ENCODE results near the gene PGAP1. TPM values are rescaled to one million over a fixed set of nuclear protein-coding genes. Genes with fewer than 3 reads are reported as not detected.

PGAP1 gene
- total and polyA plus RNA-seq, 7 experiments from 2014 or later = 1.6 to 48.4 (median 6.4) TPM

GRCh38 chr2:196941398-196942078 is 15.0 kb upstream of the PGAP1 start:
- ChIA-PET POLR2A (no interaction called here), CTCF (no interaction called here)
- no peak overlapping the region for H3K27ac Mint-ChIP-seq
- H3K36me3 Mint-ChIP-seq = peaks cover 0 to 7% (median 0%) of the 10 kb centered on the region in 5 donors
- Histone ChIP-seq H3K9me3 (ENCODE audit: control insufficient read depth in 2 of 3, low read length in 3 of 3) (no peaks in the 10 kb centered on the region), H3K27me3 (ENCODE audit: control insufficient read depth in 2 of 2, insufficient read depth in 2 of 2, low read length in 2 of 2) (no peaks in the 10 kb centered on the region), H3K4me3 (ENCODE audit: low read length) (no peak overlapping the region), H3K27ac (ENCODE audit: low read depth, low read length) (no peak overlapping the region), H3K36me3 (ENCODE audit: control insufficient read depth in 2 of 3, insufficient read depth in 3 of 3, low read length in 3 of 3) (no peaks in the 10 kb centered on the region), H3K4me1 (ENCODE audit: control insufficient read depth in 2 of 2, insufficient read depth in 2 of 2, low read length in 2 of 2) (no peaks in the 10 kb centered on the region)
- no peak for DNase-seq
- H3K4me3 Mint-ChIP-seq = no peak overlapping the region
- H3K27me3 Mint-ChIP-seq = peaks cover 0 to 9% (median 0%) of the 10 kb centered on the region in 5 donors
- intact Hi-C loops (cut with micrococcal nuclease) = no loop called here
- peaks cover 0 to 12% (median 0%) of the 10 kb centered on the region in 7 donors for H3K4me1 Mint-ChIP-seq
- ATAC-seq = no peak
- no peaks in the 10 kb centered on the region for H3K9me3 Mint-ChIP-seq

GRCh38 chr2:196939371-196939770 is 12.9 kb upstream of the PGAP1 start:
- Mint-ChIP-seq H3K27ac (no peak overlapping the region), H3K4me3 (no peak overlapping the region), H3K36me3 (peaks cover 0 to 1% (median 0%) of the 10 kb centered on the region in 5 donors), H3K4me1 (peaks cover 0 to 13% (median 0%) of the 10 kb centered on the region in 7 donors), H3K9me3 (no peaks in the 10 kb centered on the region), H3K27me3 (peaks cover 0 to 4% (median 0%) of the 10 kb centered on the region in 5 donors)
- CTCF ChIA-PET = no interaction called here
- Histone ChIP-seq H3K4me3 (ENCODE audit: low read length) (no peak overlapping the region), H3K36me3 (ENCODE audit: control insufficient read depth in 2 of 3, insufficient read depth in 3 of 3, low read length in 3 of 3) (no peaks in the 10 kb centered on the region), H3K4me1 (ENCODE audit: control insufficient read depth in 2 of 2, insufficient read depth in 2 of 2, low read length in 2 of 2) (no peaks in the 10 kb centered on the region), H3K27ac (ENCODE audit: low read depth, low read length) (no peak overlapping the region), H3K27me3 (ENCODE audit: control insufficient read depth in 2 of 2, insufficient read depth in 2 of 2, low read length in 2 of 2) (no peaks in the 10 kb centered on the region), H3K9me3 (ENCODE audit: control insufficient read depth in 2 of 3, low read length in 3 of 3) (no peaks in the 10 kb centered on the region)
- POLR2A ChIA-PET = interaction anchor here (0.6 kb wide), 1 partner anchor 373 kb away, joined by 3 read pairs; no protein-coding TSS in a partner anchor
- intact Hi-C loops (cut with micrococcal nuclease) = no loop called here
- ATAC-seq (no peak), DNase-seq (no peak)

- Histone ChIP-seq H3K4me1 (ENCODE audit: control insufficient read depth in 2 of 2, insufficient read depth in 2 of 2, low read length in 2 of 2) (peaks cover 0 to 8% of the 10 kb centered on the region in 2 donors), H3K4me3 (ENCODE audit: low read length) (no peak overlapping the region), H3K27ac (ENCODE audit: low read depth, low read length) (no peak overlapping the region), H3K36me3 (ENCODE audit: control insufficient read depth in 2 of 3, insufficient read depth in 3 of 3, low read length in 3 of 3) (no peaks in the 10 kb centered on the region), H3K27me3 (ENCODE audit: control insufficient read depth in 2 of 2, insufficient read depth in 2 of 2, low read length in 2 of 2) (no peaks in the 10 kb centered on the region), H3K9me3 (ENCODE audit: control insufficient read depth in 2 of 3, low read length in 3 of 3) (no peaks in the 10 kb centered on the region)
- H3K4me3 Mint-ChIP-seq = no peak overlapping the region
- no peaks in the 10 kb centered on the region for H3K27me3 Mint-ChIP-seq
- POLR2A ChIA-PET = interaction anchor here (2.0 kb wide), 1 partner anchor 9 kb away, joined by 5 read pairs; no protein-coding TSS in a partner anchor
- no peaks in the 10 kb centered on the region for H3K9me3 Mint-ChIP-seq
- CTCF ChIA-PET = interaction anchor here (0.5 kb wide), 1 partner anchor 8 kb away, joined by 4 read pairs; no protein-coding TSS in a partner anchor
- intact Hi-C loops (cut with micrococcal nuclease) = loop anchor here in 1 of 2 donors (1.0 kb wide), 1 partner anchor 8 kb away; no protein-coding TSS in a partner anchor
- peaks cover 0 to 10% (median 0%) of the 10 kb centered on the region in 7 donors for H3K4me1 Mint-ChIP-seq
- peak; percentile 48 for ATAC-seq
- H3K36me3 Mint-ChIP-seq = no peaks in the 10 kb centered on the region
- DNase-seq = peak in 2 of 9 donors; percentile 6 to 10
- no peak overlapping the region for H3K27ac Mint-ChIP-seq
These were observed 8.9 kb upstream of the PGAP1 start for GRCh38 chr2:196935432-196935831.

- H3K9me3 ChIP-seq (ENCODE audit: control insufficient read depth in 2 of 3, low read length in 3 of 3) = no peaks in the 10 kb centered on the region
- H3K27ac ChIP-seq (ENCODE audit: low read depth, low read length) = no peak overlapping the region
- H3K4me1 ChIP-seq (ENCODE audit: control insufficient read depth in 2 of 2, insufficient read depth in 2 of 2, low read length in 2 of 2) = peaks cover 0 to 8% of the 10 kb centered on the region in 2 donors
- no peak overlapping the region for H3K4me3 Mint-ChIP-seq
- H3K27me3 ChIP-seq (ENCODE audit: control insufficient read depth in 2 of 2, insufficient read depth in 2 of 2, low read length in 2 of 2) = no peaks in the 10 kb centered on the region
- ATAC-seq (no peak), DNase-seq (no peak)
- CTCF ChIA-PET = no interaction called here
- H3K4me3 ChIP-seq (ENCODE audit: low read length) = no peak overlapping the region
- H3K36me3 ChIP-seq (ENCODE audit: control insufficient read depth in 2 of 3, insufficient read depth in 3 of 3, low read length in 3 of 3) = no peaks in the 10 kb centered on the region
- H3K27me3 Mint-ChIP-seq = no peaks in the 10 kb centered on the region
- POLR2A ChIA-PET = interaction anchor here (2.0 kb wide), 1 partner anchor 9 kb away, joined by 5 read pairs; no protein-coding TSS in a partner anchor
- no peaks in the 10 kb centered on the region for H3K36me3 Mint-ChIP-seq
- intact Hi-C loops (cut with micrococcal nuclease) = loop anchor here in 1 of 2 donors (1.0 kb wide), 1 partner anchor 7 kb away; no protein-coding TSS in a partner anchor
- no peak overlapping the region for H3K27ac Mint-ChIP-seq
- peaks cover 0 to 10% (median 0%) of the 10 kb centered on the region in 7 donors for H3K4me1 Mint-ChIP-seq
- no peaks in the 10 kb centered on the region for H3K9me3 Mint-ChIP-seq
These were observed 8.2 kb upstream of the PGAP1 start for GRCh38 chr2:196934672-196935071.

- no peaks in the 10 kb centered on the region for H3K9me3 Mint-ChIP-seq
- peaks cover 0 to 2% (median 0%) of the 10 kb centered on the region in 5 donors for H3K36me3 Mint-ChIP-seq
- no peak for ATAC-seq
- peaks cover 9 to 22% (median 10%) of the 10 kb centered on the region in 7 donors for H3K4me1 Mint-ChIP-seq
- H3K36me3 ChIP-seq (ENCODE audit: control insufficient read depth in 2 of 3, insufficient read depth in 3 of 3, low read length in 3 of 3) = peaks cover 0 to 6% (median 0%) of the 10 kb centered on the region in 3 experiments
- ChIA-PET POLR2A (no interaction called here), CTCF (interaction anchor here (1.0 kb wide), 1 partner anchor 13 kb away, joined by 4 read pairs; no protein-coding TSS in a partner anchor)
- no peaks in the 10 kb centered on the region for H3K9me3 ChIP-seq (ENCODE audit: control insufficient read depth in 2 of 3, low read length in 3 of 3)
- no peak for DNase-seq
- no peaks in the 10 kb centered on the region for H3K27me3 ChIP-seq (ENCODE audit: control insufficient read depth in 2 of 2, insufficient read depth in 2 of 2, low read length in 2 of 2)
- H3K27ac ChIP-seq (ENCODE audit: low read depth, low read length) = no peak overlapping the region
- no peak overlapping the region for H3K27ac Mint-ChIP-seq
- intact Hi-C loops (cut with micrococcal nuclease) = no loop called here
- H3K4me3 ChIP-seq (ENCODE audit: low read length) = no peak overlapping the region
- no peak overlapping the region for H3K4me3 Mint-ChIP-seq
- H3K4me1 ChIP-seq (ENCODE audit: control insufficient read depth in 2 of 2, insufficient read depth in 2 of 2, low read length in 2 of 2) = peaks cover 0 to 8% of the 10 kb centered on the region in 2 donors
- peaks cover 0 to 2% (median 0%) of the 10 kb centered on the region in 5 donors for H3K27me3 Mint-ChIP-seq
These were observed 5.0 kb upstream of the PGAP1 start for GRCh38 chr2:196931555-196931954.

DNA sequence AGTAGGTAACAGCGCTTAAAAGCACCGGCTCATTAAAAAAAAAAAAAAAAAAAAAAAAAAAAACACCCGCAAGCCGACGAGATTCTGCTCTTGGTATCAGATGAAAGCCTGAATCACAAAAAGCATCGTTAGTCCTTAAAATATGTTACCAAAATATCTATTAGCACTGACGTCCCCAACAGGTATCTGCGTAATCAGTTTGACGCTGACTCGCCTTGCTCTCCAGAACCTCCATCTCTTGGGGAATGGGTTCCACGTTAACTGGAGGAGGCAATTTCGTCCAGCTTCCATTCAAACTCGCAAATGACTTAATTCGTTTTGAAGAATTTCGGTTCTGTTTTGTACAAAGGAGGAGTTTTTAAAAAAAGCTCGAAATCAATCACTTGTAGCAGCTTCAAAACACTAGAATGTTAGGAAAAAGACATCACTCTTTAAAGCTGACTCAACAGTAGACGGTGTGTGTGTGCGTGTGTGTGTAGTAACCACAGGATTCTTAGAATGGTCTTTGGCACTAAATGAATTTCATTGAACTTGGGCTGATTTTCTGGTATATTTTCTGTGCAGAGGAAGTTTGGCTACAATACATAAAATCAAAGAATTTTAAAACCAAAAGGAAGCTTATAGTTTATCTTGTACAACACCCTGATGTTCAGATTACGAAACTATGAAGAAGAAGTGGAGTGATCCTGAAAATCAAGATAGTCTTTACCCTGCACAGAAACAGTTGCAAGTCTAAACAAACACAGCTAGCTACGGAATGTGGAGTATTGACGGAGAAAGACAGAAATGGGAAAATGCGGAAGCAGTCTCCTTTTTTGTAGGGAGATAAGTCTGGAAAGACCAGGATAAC is 1.1 kb upstream of the PGAP1 start:
- Histone ChIP-seq H3K27ac (ENCODE audit: low read depth, low read length) (peak overlapping the region; percentile 79), H3K9me3 (ENCODE audit: control insufficient read depth in 2 of 3, low read length in 3 of 3) (no peaks in the 10 kb centered on the region), H3K4me1 (ENCODE audit: control insufficient read depth in 2 of 2, insufficient read depth in 2 of 2, low read length in 2 of 2) (peaks cover 4 to 13% of the 10 kb centered on the region in 2 donors), H3K36me3 (ENCODE audit: control insufficient read depth in 2 of 3, insufficient read depth in 3 of 3, low read length in 3 of 3) (peaks cover 0 to 13% (median 0%) of the 10 kb centered on the region in 3 experiments), H3K27me3 (ENCODE audit: control insufficient read depth in 2 of 2, insufficient read depth in 2 of 2, low read length in 2 of 2) (no peaks in the 10 kb centered on the region), H3K4me3 (ENCODE audit: low read length) (peak overlapping the region; percentile 91)
- intact Hi-C loops (cut with micrococcal nuclease) = loop anchor here (1.0 to 10.0 kb wide), 15 partner anchors 8 to 777 kb away; partner anchors contain the start of genes GTF3C3 (in 2 of the 2), CCDC150 (in 1 of the 2), HSPD1 (in 1 of the 2) and MARS2 (in 1 of the 2)
- no peaks in the 10 kb centered on the region for H3K9me3 Mint-ChIP-seq
- H3K36me3 Mint-ChIP-seq = peaks cover 0 to 12% (median 0%) of the 10 kb centered on the region in 5 donors
- CTCF ChIA-PET = interaction anchor here (0.6 to 0.8 kb wide), 4 partner anchors 8 to 1369 kb away, joined by 3 to 4 read pairs (median 4); no protein-coding TSS in a partner anchor
- H3K27ac Mint-ChIP-seq = peak overlapping the region; percentile 90 to 97 (median 94)
- DNase-seq (peak in 8 of 9 donors; percentile 33 to 59 (median 48)), ATAC-seq (peak; percentile 39)
- H3K27me3 Mint-ChIP-seq = peaks cover 0 to 2% (median 0%) of the 10 kb centered on the region in 5 donors
- H3K4me1 Mint-ChIP-seq = peaks cover 22 to 42% (median 36%) of the 10 kb centered on the region in 7 donors
- POLR2A ChIA-PET = interaction anchor here (0.6 to 3.1 kb wide), 5 partner anchors 10 to 145 kb away, joined by 3 to 16 read pairs (median 4); partner anchors contain the start of gene GTF3C3
- peak overlapping the region; percentile 85 to 100 (median 96) for H3K4me3 Mint-ChIP-seq
